ENCODE data around the gene PCGF2.

GRCh38 chr17:38730526-38731379 lies 17.4 kb downstream of the PCGF2 start:
- no peak for TF ChIP-seq CTCF (IDR thresholded peaks at IDR 0.05)
- TF ChIP-seq POLR2A (IDR thresholded peaks at IDR 0.05): no peak
